ENCODE results near the gene ALPP.
A peak's percentile ranks its signal among the peaks of the same experiment; 100 is the strongest.
"Not testable (repeated sequence)": the region's sequence is repeated elsewhere in the genome, so short reads cannot be mapped to it uniquely, and the experiment has no call there.

ALPP gene

DNA sequence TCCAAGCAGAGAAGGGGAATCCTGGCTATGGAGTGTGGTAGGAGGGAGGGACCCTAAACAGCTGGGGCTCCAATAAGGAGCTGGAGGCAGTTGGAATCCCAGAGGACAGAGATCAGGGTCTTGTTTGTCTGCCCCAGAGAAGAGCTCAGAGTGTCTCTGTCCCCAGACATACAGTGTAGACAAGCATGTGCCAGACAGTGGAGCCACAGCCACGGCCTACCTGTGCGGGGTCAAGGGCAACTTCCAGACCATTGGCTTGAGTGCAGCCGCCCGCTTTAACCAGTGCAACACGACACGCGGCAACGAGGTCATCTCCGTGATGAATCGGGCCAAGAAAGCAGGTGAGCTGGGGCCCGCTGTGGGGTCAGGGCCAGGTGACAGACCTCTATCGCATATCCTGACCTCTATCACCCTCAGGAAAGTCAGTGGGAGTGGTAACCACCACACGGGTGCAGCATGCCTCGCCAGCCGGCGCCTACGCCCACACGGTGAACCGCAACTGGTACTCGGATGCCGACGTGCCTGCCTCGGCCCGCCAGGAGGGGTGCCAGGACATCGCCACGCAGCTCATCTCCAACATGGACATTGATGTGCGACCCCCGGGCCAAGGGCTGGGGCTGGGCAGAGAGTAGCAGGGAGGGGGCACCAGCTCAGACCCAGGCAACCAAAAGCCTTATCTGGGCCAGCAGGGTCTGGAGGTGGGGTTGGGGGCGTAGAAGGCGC, 29.0 kb downstream of the ALPP start:
- DNase-seq, result not testable (repeated sequence)

- DNase-seq, result not testable (repeated sequence)
Measured at GRCh38 chr2:232408269-232408668, 29.7 kb downstream of the ALPP start.

DNA sequence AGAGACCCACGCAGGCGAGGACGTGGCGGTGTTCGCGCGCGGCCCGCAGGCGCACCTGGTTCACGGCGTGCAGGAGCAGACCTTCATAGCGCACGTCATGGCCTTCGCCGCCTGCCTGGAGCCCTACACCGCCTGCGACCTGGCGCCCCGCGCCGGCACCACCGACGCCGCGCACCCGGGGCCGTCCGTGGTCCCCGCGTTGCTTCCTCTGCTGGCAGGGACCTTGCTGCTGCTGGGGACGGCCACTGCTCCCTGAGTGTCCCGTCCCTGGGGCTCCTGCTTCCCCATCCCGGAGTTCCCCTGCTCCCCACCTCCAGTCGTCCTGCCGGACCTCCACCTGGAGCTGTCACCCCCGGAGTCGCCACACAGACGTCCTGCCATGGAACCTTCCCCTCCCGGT, 31.1 kb downstream of the ALPP start:
- DNase-seq, result not testable (repeated sequence)

- no peak for DNase-seq
Measured at GRCh38 chr2:232410238-232410900, 31.8 kb downstream of the ALPP start.

GRCh38 chr2:232411901-232412629, 33.5 kb downstream of the ALPP start:
- no peak for DNase-seq

- no peak for DNase-seq
Measured at GRCh38 chr2:232412986-232413385, 34.4 kb downstream of the ALPP start.

DNA sequence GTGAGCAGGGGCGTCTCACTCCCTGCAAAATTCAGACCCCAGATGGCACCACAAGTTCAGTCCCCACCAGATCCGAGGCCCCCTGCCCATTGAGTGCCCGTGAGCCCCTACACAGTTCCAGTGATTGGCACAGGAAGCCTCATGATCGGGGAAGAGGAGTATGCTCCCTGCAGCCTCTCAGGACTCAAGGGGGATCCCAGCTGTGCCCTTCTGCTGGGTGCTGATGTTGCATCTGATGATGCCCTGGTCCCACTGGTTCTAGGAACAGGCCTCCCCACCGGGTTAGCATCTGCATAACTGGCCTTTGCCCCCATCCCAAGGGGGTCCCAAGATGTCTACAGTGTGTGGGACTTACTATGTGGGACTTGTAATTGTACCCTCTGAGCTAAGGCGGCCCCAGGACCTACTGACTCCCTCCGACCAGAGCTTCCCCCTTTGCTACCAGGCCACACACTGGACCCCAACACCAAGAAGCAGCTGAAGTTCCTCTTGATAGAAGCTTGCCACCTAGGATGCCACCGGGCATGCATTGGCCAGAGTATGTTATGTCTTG, 36.7 kb downstream of the ALPP start:
- no peak for DNase-seq

DNA sequence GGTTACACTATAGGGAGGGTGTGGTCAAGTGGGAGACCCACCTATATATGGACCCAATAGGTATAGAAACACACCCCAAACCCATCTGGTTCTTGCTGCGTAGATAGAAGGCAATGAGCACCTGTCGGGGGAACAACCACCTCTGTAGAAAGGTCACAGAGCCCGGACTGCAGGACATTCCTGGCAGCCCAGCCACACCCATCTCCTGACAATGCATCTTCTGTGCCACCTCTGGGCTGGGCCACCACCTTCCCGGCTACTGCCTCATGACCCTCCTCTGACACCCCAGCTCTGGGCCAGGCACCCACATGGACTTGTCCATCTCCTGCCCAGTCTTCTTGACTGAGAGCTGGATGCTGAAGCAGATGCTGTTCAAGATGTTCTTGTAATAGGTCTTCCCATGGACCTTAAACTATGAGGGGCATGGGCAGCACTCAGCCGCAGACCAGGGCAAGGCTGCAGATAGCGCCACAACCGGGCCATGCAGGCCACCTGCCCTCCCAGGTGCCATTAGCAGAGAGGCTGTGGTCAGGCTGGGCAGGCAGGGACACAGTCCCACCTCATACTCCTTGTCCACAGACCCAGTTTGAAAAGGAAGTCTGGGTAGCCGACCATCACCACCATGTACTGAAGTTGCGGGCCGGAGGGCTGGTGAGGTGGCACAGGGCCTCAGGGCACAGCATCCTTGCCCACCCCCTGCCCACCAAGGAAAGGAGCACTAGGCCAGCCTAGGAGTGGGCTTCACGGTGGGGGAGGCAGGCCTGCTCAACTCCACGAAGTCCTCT, 37.4 kb downstream of the ALPP start:
- no peak for DNase-seq

GRCh38 chr2:232416521-232417470, 38.2 kb downstream of the ALPP start:
- no peak for DNase-seq

DNA sequence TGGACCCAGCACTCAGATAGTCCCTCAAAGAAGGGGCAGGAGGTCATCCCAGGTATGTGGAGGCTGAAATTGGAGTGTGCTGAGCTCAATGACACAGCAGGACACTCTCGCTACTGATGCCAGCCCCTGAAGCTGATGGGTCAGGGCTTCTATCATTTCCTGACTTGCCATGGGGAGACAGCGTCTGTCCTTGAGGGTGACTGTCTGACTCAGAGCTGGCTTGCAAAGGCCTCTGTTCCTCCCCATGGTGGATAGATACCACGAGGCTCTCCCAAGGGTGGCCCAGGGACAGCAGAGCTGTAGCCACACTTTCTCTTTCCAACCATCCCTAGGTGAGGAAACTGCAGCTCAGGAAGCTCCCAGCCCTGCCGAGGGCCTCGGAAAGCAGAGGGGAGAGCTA, 38.9 kb downstream of the ALPP start:
- no peak for DNase-seq

- no peak for DNase-seq
Measured at GRCh38 chr2:232418056-232418455, 39.5 kb downstream of the ALPP start.

DNA sequence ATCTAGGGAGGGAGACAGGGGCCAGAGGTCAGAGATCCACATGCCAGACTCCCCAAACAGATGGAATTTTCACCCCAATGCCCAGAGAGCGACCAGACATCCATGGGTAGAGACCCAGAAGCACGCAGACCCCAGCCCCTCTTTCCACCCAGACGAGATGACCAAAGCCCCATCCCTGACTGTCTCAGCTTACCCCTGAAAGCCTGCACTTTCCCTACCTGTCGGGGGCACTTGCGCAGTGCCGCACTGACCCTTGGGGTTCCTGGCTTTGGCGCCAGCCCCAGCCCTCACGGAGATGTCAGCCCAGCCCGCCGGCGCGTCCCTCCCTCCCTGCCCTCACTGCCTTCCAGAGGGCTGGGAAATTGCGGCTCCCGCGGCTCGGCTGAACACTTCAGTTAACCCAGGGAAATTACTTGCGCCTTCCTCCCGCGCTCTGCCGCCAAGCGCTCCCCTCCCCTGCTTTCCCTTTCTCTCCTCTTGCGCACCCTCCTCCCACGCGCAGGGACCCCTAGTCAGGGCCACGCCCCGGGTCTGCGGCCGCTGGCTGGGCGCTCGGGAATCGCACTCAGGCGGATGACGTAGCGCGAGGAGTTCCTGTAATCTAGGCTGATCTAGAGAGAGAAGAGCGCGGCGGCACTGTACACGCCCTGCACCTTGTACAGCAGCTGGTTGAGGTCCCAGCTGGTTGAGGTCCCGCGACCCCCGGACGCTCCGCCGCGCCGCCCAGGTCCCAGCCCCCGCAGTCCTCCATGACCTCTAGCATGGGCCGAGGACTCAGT, 40.1 kb downstream of the ALPP start:
- DNase-seq, result peak; percentile 44

- DNase-seq, result no peak
Measured at GRCh38 chr2:232419245-232420072, 40.9 kb downstream of the ALPP start.

- DNase-seq, result no peak
Measured at GRCh38 chr2:232420073-232420454, 41.5 kb downstream of the ALPP start.

- no peak for DNase-seq
Measured at GRCh38 chr2:232420463-232421188, 42.1 kb downstream of the ALPP start.

DNA sequence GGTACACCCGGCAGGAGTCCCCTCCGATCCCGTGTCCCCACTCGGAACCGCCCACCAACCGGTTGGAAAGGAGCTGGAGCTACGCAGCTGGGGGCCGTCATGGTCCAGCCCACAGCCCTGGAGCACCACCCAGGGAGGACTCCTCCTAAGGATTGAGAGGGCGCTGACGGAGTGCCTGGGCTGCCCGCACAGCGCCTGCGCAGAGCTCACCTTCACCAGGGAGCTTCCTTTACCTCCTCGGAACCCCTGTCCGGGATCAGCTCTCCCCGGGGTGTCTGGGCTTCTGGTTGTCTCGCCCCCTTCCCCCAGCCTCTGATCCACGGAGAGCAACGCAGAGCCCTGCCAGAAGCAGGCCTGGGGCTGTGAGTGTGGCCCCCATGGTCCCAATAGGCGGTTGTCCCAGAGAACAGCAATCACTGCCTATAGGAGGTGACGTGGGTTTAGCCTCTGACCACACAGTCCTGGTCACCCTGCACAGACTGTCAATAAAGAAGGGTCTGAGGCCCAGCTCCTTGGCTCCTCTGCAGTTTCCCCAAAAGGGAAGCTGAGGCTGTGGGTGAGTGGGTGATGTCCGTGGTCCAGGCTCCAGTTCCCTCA, 42.7 kb downstream of the ALPP start:
- DNase-seq, result no peak

- no peak for DNase-seq
Measured at GRCh38 chr2:232422051-232422450, 43.5 kb downstream of the ALPP start.

- DNase-seq, result not testable (repeated sequence)
Measured at GRCh38 chr2:232422996-232423395, 44.4 kb downstream of the ALPP start.

GRCh38 chr2:232423407-232423806, 44.9 kb downstream of the ALPP start:
- DNase-seq, result not testable (repeated sequence)

Measured in femur (tissue), 1 donor.